Stimulated activated CD4-positive, alpha-beta T cell treated with anti-CD3 and anti-CD28 coated beads, Interleukin-2, amount 100 ng/mL, for 4 hours (primary cell): Measurements from ENCODE around the gene ELL.
"Not testable (repeated sequence)": the region's sequence is repeated elsewhere in the genome, so short reads cannot be mapped to it uniquely, and the experiment has no call there.

Experiments used
- DNase-seq: peaks from one replicate; pipeline ENCODE4 v3.0.0-alpha.2; 2020; ENCODE audit warnings: low read depth

Gene ELL

DNA sequence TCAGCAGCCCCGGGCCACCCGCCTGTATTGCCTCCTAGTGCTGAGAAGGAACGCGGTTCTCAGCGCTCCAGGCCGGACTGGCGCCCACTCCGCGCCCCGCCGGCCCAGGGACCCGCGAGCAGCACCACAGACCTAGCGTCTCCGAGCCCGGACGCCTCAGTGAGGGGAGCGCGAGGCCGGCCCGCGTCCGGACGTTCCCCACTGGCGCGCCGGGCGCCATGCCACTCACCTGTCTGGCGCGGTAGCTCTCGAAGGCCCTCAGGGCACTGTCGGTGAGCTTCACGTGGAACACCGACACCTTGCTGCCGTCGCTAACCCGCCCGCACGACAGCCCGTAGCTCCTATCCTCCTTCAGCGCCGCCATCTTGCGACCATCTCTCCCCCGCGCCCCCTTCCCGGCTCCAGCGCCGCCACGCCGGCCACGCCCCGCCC lies at the start of gene ELL:
TSS of gene ELL (minus strand) at position 379 of the 432 bp plus-strand sequence. CDS start at position 364, 15 bp downstream.
- DNase-seq, result no peak

DNA sequence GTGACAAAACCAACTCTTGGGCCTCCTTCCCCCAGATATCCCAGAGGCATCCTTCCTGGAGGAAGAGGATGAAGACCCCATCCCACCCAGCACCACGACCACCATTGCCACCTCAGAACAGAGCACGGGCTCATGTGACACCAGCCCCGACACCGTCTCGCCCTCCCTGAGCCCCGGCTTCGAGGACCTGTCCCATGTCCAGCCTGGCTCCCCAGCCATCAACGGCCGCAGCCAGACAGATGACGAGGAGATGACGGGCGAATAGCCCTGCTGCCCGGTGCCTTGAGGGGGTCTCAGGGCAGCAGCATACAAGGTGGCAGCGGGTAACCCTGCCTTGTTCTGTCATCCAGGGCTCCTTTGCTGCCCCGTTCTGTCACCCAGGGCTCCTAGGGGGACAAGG lies 46.5 kb upstream of the ELL start:
- DNase-seq, result no peak

DNA sequence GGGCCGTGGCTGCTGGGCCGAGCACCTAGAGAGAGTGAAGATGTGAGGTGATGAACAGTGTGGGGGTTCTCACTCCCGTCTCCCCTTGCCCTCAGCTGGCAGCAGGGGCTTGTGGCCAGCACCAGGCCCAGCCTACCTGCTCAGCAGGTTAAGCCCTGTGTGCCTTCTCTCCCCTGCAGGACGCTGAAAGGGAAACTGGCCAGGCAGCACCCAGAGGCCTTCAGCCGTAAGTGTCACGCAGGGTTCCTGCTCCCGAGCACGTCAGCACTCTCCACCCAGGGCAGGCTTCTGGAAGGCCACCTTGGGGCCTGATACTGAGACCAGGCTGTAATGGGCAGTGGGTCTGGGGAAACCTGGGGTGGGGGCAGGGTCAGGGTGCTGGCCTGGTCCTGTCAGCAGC lies 45.1 kb upstream of the ELL start:
- DNase-seq, result no peak

DNA sequence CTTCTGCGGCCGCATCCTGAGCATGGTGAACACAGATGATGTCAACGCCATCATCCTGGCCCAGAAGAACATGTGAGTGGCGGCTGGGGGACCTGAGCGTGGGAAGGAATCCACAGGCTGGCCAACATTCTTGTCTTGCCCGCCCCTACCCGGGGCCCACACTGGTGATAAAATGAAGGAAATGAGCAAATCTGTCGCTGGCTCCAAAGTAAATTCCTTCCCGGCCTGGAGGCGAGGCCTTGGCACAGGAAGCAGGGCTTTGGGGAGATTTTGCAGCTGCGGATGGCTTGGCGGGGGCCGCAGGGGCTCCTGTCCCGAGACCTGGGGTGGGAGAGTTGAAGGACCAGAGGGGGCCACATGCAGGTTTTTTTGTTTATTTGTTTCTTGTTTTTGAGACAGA lies 40.2 kb upstream of the ELL start:
- no peak for DNase-seq

DNA sequence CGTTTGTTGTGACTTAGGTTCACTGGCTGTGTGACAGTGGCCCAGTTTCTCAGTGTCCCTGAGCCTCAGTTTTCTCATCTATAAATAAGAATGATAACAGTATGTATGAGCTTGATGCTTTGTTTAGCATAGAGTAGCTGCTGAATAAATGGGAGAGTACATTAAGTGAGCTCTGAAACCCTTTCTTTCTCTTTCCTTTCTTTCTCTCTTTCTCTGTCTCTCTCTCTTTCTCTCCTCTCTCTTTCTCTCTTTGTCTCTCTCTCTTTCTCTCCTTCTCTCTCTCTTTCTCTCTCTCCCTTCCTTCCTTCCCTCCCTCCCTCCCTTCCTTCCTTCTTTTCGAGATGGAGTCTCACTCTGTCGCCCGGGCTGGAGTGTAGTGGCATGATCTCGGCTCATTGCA lies 37.8 kb upstream of the ELL start:
- DNase-seq, result no peak

DNA sequence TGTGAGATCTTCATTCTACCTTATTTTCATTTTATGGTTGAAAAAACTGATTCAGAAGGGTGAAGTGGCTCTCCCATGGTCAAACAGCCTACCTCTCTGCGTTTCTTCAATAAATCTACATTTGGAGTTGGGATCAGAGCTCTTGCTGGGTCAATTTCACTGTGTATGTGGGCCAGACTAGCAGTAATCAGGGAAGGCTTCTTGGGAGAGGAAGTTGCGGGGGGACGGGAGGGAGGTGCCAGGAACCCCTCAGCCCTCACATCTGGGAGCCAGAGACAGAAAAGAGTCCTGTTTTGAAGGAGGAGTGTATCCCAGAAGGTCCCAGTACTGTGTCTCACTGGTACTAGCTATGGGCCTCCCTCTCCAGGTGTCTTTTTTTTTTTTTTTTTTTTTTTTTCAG lies 36.7 kb upstream of the ELL start:
- no peak for DNase-seq

DNA sequence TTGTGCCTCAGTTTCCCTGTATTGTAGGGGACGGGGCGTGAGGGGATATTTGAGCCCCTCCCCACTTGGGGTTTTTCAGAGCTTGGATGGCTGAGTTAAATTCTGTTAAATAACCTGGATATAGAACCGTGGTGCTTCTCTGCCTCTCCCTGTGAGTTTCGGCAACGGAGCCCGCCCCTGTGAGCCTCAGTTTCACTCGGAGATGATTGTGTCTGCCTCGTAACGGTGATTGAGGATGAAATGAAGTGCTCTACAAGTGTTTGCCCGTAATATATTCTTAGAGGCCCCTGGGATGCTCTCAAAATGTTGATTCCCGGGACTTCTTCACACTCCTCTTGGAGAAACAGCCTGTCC lies 36.3 kb upstream of the ELL start:
- DNase-seq, result no peak

DNA sequence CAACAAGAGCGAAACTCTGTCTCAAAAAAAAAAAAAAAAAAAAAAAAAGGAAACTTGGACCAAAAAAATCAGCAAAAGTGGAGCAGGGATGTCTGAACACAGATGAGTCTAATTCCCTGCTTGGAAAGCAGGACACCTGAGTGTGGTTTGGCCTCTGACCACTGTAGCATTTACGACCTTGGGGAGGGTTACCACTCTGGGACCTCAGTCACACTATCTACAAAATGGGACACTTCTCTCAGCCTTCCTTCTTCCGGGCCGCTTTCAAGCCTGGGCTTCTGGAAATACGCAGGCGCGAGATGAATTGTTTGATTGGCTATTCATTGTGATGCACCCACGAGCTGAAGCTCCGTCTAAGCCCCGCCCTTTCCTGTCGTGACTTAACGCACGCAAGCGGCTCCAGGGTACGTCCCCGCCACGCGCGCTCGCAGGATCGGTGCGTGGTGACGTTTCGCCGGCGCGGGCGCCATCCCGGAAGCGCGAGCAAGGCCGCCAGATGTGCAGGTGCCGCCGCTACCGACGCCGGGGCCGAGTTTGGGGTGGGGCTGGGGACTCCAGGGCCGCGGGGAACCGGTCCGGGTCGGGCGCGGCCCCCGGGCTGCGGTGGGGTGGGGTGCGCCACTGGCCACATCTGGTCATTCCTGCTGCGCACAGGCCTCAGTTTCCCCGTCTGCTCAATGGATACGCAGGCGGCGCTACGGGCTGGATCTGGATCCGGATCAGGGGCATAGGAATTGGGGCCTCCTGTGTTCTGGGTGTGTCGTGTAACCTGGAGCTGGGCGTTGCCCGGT lies 35.7 kb upstream of the ELL start, which contains the start of gene KXD1:
TSS of gene KXD1 (plus strand) at position 460 of the 791 bp plus-strand sequence. CDS start 4,187 bp downstream, outside the sequence.
- peak; percentile 99 for DNase-seq

DNA sequence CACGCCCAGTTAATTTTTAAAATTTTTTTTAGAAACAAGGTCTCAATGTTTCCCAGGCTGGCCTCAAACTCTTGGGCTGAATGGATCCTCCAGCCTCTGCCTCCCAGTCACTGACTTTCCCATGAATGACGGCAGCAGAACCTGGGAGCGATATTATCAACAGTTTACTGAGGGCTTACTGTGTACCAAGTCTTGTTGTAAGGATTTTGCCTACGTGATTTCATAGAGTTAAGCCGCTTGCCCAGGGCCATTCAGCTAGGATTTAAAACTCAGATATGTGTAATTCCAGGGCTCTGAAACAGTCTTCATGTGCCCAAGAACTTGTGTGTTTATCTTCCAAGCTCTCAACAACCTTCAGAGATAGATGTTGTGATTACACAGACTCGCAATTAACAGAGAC lies 29.8 kb upstream of the ELL start:
- DNase-seq, result no peak

DNA sequence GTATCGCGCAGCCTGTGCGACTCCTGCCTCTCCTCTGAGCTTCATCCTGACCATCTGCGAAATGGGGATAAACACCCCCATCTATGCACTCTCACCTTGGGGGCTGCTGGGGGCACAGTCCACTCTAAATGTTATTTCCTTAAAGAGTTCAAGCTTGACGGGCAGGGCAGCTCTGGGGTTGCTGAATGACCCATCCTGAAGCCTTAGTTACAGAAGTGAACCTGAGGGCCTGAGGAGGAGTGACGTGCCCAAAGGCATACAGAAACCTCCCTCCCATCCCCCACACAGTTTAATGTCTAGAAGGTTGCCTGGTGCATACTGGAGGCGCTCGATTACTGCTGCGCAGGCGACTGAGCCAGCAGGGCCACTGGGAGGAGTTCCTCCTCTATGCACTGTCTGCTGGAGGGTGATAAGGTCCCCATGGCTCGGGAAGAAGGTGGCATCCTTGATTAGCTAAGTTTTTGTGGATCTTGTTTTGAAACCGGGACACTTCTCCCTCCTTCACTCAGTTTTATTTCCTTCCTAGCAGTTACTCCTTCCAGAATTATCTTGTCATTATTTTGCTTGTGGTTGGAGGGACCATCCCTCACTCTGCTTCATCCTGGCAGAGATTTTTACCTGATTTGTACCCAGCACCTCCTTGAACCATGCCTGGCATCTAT lies 22.1 kb upstream of the ELL start:
- DNase-seq, result peak; percentile 58

DNA sequence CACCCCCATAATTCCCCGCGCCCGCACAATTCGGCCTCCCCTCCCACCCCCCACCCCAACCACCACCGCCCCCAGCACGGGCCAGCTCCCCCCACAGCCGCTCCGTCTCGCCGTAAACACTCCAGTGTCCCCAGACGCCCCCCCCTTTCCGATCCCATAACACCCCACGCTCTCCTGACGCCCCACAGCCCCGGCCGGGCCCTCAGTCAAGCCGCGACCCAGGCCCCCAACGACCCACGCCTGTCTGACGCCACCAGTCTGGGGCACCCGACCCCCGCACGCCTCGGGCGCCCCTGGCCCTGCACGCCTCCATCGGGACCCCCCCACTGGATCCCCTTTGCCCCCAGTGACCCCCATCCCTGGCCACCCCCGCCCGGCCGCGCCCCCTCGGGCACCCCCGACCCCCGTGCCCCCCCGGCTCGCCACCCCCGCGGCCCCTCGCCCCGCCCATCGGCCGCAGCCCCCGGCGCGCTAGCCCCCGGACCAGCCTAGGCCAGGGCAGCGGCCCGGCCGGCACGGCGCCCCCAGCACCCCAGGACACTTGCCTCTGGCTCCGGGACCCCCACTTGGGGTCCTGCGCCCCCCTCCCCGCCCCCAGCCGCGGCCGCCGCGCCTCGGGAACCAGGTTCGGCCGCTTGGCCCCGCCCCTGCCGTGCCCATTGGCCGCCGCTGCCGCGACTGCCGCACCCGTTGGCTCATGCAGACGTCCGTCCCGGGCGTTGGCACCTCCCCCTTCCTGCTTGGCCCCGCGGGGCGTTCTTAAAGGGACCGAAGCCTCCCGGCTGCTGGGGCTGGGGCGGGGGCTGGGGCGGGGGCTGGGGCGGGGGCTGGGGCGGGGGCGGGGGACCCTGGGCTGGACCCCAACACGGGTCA lies 21.3 kb upstream of the ELL start, which contains the start of gene FKBP8:
TSS of gene FKBP8 (minus strand) at position 633 of the 873 bp plus-strand sequence. CDS start 1,603 bp downstream, outside the sequence.
- peak; percentile 93 for DNase-seq

DNA sequence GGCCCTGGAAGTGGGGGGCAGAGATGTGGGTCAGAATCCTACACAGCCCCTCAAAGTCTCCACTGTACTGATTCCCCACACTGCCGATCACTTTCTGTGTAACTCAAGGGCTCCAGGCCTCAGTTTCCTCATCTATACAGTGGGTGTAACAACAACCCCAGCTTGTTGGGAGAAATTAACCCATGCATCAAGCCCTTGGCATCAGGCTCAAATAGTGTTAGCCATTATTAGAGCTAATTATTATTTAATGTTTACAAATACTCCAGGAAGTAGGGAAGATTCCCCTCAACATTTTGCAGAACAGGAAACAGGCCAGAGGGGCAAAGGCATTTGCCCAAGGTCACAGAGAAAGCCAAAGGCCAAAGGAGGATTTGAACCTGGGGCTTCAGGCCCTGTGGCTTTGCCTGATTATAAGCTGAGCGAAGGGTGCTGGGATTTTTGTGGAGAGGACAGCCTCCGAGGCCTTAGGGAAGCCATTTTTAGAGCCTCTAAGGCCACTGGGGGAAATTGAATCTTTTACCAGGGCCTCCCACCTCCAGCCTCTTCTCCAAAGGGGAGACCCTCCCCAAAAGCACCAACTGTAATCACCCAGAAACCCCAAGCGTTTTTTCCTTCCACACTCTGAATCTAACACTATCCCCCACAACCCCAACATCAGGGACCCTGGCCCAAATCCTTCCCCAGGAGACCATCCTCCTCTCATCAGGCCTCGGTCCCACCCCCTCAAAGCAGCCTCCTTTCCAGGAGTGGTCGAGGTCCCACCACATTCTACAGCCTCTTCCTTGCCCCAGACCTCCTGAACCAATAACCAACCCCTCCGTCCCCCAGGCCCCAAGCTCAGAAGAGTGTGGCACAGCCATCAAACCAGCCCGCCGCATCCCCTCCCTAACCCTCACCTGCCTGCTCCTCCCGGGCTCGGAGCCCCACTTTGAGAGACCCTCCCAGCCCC lies 20.4 kb upstream of the ELL start:
- no peak for DNase-seq

DNA sequence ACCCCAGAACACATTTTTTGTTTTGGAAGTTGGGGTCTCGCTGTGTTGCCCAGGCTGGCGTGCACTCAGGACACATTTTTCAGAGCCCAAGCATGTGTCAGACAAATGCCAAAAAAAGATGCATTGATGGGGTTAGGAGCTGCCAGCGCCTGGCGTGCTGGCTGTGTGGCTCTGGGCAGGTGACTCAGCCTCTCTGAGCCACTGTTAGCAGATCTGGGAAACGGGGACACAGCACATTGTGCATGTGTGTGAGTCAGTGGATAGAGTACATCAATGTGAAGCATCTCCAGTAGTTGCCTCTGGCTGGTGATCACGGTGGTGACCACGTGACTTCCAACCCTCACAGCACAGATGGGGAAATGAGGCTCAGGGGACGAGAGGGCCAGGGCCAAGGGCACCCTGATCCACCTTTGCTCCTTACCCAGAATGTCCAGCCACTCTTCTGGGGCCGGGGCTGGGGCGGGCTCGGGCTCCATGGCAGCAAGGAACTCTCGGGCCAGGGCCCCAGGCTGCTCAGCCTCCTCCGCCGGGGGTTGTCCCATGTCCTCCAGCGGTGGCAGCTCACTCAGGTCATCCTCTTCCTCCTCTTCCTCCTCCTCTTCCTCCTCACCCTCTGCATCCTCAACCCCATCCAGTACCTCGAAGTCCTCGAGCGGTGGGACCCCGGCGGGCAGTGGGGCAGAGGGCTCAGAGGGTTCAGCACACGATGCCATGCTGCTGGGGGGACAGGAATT lies 19.6 kb upstream of the ELL start:
- DNase-seq, result no peak

DNA sequence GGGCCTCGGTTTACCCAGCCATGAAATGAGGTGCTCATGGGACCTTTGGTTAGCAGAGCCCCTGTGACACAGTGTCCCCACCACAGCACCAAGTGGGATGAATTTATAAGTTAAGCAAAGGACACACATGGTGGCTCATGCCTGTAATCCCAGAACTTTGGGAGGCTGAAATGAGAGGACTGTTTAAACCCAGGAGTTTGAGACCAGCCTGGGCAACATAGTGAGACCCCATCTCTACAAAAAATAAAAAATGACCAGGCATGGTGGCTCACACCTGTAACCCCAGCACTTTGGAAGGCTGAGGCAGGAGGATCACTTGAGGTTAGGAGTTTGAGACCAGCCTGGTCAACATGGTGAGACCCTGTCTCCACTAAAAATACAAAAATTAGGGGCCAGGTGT lies 18.3 kb upstream of the ELL start:
- DNase-seq, result not testable (repeated sequence)

DNA sequence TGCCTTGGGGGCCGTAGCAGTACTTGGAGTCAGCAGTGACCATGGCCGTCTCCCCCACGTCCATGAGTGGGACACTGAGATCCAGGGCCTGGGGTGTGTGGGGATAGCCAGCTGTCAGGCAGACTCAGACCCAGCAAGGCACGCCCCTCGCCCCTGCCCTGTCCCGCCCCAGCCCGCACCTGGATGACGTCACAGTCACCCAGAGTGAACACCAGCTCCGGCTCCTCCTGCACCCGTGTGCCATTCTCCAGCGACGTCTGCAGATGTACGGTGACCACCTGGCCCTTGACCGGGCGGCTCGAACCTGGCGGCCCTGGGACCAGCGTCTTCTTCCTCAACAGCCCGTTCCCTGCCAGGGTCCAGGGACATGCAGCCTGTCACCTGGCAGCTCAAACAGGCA lies 17.5 kb upstream of the ELL start:
- DNase-seq, result no peak

DNA sequence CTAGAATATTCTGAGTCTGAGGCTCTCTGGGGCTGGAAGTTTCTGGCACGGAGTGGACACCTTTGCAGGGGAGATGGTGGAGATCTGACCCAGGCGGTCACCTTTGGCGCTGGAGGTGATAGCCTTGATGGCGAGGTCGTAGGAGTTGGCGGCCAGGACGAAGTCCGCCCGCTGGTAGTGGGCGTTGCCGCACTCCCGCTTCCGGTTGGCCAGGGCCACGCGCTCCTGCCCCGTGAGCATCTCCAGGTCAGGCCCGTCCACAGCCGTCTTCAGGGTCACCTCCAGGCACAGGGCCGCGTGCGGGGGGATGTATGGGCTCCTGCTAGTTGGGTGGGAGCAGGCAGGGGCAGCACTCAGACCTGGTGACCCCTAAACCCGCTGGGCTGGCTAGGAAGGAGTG lies 16.2 kb upstream of the ELL start:
- DNase-seq, result no peak

DNA sequence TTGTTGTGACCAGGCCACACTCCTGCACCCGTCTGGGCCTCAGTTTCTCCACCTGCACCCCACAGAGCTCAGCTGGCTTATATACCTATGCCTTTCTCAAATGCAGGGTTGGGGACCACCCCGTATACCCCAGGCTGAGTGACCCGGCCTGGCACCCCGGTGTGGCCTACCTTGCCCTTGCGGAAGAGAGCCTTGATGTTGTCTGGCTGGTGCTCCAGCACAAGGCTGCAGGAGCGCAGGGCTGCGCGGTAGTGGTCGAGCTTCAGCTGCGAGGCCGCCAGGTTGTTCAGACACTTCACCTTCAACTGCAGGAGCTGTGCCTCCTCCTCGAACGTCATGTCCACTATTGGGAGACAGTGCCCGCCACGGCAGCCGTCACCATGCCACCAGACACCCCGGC lies 15.6 kb upstream of the ELL start:
- DNase-seq, result no peak

DNA sequence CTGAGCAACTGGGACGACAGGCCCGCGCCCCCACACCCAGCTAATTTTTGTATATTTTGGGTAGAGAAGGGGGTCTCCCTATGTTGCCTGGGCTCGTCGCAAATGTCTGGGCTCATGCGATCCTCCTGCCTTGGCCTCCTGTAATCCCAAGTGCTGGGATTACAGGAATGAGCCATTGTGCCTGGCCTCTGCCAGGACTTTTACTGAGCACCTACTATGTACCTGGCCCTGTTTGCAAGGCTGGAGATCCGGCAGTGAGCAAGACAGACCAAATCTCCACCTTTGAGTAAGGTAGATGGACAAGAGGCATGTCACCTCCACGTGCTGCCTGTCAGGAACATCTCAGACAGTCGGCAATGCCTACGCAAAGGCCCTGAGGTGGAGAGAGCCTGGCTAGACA lies 14.6 kb upstream of the ELL start:
- no peak for DNase-seq

DNA sequence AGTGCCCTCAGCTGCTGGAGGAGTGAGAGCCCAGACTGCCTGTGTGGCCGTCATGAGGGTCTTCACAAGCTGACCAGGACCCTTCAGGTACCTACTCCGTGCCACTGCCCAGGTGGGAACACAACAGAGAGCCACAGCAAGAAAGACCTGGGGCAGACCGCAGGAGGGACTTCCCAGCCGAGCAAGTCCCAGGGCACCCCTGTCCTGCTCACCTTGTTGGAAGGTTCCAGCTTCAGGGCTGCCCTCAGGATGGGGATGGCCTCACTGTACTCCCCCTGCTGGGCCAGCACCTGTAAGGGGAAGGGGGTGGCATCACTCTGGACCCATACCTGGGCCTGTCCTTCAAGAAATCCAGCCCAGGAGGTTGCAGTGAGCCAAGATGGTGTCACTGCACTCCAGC lies 11.2 kb upstream of the ELL start:
- DNase-seq, result no peak

DNA sequence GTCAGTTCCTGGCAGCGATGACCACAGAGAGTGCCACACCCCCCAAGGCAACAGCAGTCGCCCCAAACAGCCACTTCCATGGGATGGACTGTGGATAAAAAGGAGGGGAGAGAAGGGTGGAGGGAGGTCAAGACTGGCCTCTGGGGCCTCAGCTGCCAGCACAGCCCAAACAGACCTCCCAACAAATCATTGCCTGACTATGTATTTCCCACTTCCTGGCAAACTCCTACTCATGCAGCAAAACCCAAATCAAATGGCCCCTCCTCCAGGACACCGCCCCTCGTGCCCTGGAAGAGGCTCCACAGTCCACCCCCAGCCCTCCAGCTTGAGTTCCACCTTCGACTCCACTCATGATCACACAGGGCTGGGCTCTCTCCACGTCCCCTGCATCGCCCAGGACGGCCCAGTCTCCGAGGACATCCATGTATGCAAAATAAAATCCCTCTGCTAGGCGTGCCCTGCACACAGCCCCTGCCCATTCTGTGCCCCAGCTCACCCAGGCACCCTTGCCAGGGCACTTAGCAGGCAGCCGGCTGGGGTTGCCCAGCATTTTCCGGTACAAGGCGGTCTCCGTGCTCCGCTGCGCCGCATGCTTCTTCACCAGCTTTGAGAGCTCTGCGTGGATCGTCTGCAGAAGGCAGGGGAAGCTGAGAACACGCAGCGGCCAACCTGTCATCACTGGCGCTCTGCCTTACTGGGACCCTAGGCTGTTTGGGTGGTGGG lies 10.5 kb upstream of the ELL start:
- no peak for DNase-seq
